GM10266 (cell line): ENCODE results near the gene TCOF1.

Experiments
- DNase-seq: peaks from one replicate; pipeline ENCODE4 v3.0.0; 2012; ENCODE audit errors: extremely low spot score
- CTCF ChIP-seq: IDR thresholded peaks from 2 replicates; pipeline ENCODE4 v1.5.1; 2012; ENCODE audit warnings: mild to moderate bottlenecking, low read depth; ENCODE audit not compliant: control insufficient read depth, insufficient read depth; ENCODE audit errors: missing control alignments

The TCOF1 gene

DNA sequence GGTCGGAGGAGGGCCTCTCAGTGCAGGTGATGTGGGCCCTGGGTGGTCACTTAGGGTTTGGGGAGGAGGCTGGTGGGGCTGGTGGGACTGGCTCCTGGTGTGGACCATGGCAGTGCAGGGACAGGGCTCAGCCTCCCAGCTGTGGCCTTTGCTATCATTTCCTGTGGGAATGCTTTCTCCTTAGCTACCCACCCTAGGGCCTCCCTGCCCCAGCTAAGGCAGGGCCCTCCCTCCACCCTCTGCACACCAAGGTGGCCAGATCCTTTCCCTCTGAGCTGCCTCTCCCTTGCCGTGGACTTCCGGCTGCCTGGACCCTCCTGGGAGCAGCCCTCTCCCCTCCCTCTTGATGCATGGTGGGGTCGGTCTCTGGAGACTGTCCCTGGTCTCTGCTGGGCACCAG, 32.1 kb upstream of the TCOF1 start:
- no peak for DNase-seq
- no peak for TF ChIP-seq CTCF

DNA sequence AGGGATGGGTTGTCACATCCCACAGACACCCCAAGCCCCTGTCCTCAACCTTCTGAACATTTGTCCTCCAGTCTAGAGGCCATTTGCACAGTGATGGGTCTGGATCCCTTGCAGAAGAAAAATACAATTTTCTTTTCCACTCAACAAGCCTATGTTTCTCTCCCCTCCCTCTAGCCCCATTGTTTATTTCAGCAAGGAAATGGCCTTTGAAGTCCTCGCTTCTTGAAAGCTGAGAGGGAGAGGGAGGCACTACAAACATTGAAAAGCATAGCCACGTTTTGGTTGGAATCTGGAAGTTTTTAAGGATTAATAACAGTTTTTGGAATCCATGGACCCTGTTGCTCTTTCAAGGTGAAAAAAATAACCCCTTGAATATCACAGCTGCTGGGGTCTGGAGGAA, 30.8 kb upstream of the TCOF1 start:
- DNase-seq: no peak
- no peak for TF ChIP-seq CTCF

GRCh38 chr5:150327139-150327538, 30.4 kb upstream of the TCOF1 start:
- TF ChIP-seq CTCF: no peak

GRCh38 chr5:150328515-150328914, 29.0 kb upstream of the TCOF1 start:
- TF ChIP-seq CTCF: no peak
- no peak for DNase-seq

More at GRCh38 chr5:150327139-150327538, 30.4 kb upstream of the TCOF1 start:
- DNase-seq: no peak

DNA sequence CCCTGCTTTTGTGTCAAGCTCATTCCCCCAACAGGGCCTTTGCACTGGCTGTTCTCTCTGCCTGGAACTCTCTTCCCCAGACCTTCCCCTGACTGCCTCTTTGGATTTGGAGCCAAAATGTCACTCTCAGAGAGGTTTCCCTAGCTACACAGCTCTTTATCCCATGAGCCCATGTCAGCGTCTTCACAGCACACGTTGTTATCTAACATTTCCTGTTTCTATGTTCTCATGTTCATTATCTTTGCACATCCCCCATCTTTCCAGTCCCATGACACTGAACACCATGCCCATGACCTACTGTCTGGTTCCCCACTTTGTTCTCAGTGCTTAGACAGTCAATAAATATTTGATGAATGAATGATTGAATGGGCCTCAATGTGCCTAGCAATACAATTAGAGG, 28.5 kb upstream of the TCOF1 start:
- no peak for DNase-seq
- TF ChIP-seq CTCF: no peak

DNA sequence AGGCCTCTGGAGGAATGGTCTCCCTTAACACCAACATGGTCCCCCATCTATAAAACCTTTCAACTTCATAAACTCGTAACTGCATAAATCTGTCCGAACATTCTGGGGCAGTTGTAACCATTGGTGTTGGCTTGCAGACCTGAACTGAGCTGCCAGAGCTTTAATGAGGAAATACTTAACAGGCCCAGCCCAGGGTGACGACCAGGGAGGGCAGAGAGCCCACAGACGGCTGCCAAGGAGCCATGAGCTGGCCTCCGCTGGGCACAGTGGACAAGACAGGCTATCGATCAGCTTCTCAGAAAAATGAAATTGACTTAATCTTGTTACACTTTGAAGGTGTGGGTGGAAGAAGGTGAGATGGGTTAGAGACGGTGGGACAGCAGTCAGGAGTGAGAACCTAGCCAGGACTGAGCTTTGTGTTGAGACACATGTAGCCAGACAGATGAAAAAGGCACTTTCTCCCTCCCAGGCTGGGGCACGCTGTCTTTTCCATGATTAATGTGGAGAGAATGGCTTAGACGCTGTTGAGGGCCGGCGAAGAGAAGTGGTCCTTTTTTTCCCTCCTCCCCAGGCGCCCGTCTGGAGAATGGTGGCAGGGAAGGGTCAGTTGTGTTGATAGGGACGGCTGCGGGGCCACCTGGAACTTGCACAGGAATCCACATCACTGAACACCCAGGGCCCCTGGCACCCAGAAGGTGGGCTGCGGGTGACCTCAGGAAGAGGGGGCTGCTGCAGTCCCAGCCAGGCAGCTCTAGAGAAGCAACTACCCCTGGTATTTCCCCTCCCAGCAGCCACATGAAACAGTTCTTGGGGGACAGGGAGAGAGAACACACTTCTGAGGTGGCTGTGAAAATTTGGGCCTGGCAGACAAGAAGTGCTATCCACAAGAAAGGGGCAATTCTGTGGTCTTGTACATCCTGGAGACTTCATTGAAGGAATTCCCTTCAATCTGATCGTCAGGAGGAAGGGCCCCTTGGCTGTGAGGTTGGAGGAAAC, 27.3 kb upstream of the TCOF1 start:
- no peak for TF ChIP-seq CTCF
- no peak for DNase-seq

DNA sequence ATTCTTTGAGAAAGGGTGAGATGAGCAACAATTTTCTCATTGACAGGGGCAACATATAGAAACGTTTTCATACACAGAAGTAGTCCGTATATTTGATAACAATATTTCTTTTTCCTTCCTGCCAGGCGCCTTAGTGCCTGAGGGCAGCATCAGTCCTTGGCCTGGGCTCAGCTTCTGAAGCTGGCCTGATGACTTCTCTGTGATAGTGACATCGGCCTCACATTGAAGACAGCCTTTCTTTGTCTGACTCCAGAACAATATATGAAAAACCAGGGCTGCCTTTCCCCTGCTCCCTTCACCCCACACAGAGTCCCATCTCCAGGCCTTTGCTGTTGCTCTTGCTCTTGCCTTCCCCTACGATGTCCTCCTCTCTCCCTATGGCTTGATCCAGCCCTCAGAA, 24.1 kb upstream of the TCOF1 start:
- no peak for DNase-seq
- TF ChIP-seq CTCF: no peak
